ENCODE measurements around the gene TRIM9.

DNA sequence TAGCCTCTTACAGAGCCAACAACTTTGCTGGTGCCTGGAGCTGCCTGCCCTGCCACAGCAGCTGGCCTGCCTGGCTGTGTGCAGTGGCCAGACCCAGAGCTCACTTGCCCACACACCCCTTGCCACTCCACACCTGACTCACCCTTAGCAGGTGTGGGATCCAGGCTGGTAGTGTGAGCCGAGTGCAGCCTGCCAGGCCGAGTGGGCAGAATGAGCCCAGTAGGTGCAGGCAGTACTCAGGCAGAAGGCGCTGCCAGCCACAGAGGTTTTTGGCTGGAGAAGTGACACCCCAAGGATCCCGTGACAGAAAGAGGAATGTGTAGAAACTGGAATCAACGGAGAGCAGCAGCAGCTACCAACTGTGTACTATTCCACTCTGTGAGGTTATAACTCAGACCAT lies 120.8 kb downstream of the TRIM9 start:
- TF ChIP-seq CTCF (conservative IDR thresholded peaks at IDR 0.05 in 1 of 2, IDR thresholded peaks at IDR 0.05 in 1 of 2; ENCODE audit: low read depth in 1 of 2, low read length in 2 of 2) (no peak), EZH2 (IDR thresholded peaks at IDR 0.05; ENCODE audit: low read length, missing control alignments) (no peak)
